ENCODE data around the gene ZNF358.

GRCh38 chr19:7534531-7535046, 18.7 kb downstream of the ZNF358 start:
- TF ChIP-seq POLR2A (IDR thresholded peaks at IDR 0.05; ENCODE audit: low read depth, low read length): no peak
- TF ChIP-seq POLR2AphosphoS5 (IDR thresholded peaks at IDR 0.05; ENCODE audit: low read depth, low read length): no peak
- TF ChIP-seq POU2F2 (IDR thresholded peaks at IDR 0.05; ENCODE audit: low read depth, low read length): no peak
